Endothelial cell of hepatic sinusoid (primary cell): ENCODE measurements around the gene TRABD2A.

Experiments
- in situ Hi-C: cut with HindIII; loops from 2 replicates; pipeline ENCODE4 v1.10.0; 2017; ENCODE audit warnings: low sequenced_read_pairs

The TRABD2A gene

DNA sequence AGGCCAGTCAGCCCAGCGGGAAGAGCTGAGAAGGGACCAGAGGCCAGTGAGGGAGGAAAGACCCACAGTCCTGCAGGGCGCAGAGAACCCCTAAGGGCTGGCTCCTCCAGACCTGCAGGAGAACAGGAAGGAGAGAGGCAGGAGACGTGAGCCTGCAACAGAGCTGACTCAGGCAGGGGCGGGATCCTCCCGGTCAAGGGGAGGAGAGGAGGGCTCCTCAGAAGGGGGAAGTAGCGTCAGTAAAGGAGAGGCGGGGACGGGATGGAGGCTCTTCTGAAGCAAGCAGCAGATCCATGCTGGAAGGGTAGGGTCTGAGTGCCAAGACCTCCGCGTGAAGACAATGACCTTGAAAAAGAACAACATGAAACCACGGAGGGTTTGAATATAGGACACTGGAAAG lies 50.8 kb downstream of the TRABD2A start:
- in situ Hi-C loops, result no loop called here

GRCh38 chr2:84829693-84830092 lies 51.2 kb downstream of the TRABD2A start:
- in situ Hi-C loops, result no loop called here

DNA sequence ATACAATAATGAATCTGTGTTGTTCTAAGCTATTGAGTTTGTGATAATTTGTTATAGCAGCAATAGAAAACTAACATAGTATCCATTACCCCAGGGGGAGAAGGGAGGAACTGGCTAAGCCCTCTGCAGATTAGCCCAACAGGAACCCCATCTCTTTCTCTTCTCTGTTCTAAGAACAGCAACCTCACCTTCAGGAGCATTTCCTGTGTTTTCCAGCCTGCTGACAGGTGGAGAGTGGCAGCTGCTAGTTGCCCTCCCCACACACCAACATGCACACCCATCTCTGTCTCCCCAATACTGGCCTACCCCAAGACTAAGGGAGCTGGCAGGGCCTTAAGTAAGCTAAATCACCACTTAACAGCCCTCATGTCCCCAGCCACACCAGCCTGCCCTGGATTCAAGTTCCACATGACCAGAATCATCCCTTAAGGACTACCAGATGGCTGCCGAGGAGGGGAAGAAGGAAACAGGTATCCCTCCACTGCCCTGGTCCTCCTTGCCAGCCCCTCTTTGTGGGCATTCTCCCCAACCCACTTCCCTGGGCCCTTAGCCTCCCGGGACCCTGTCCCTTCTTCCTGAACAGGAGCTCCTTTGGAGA lies 52.8 kb downstream of the TRABD2A start:
- in situ Hi-C loops, result no loop called here

DNA sequence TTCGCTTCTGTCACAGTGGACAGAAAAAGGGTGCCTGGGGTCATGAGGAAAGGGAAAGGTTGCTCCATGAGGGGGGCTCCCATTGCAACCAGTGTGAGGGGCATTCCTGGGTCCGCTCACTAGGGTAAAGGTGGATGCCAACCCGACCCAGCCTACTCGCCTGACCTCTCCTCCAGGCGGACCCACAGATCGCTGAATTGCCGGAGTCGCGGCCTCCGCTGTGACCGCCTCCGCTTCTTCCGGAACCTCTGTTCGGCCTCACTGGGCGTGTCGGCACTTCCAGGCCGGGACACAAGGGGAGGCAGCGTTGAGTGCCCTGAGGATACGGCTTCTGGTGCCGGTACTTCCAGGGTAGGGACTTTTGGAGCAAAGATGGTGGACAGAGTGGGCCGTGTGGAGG lies 57.1 kb downstream of the TRABD2A start:
- in situ Hi-C loops, result no loop called here

GRCh38 chr2:84823229-84823628 lies 57.7 kb downstream of the TRABD2A start:
- in situ Hi-C loops, result no loop called here

DNA sequence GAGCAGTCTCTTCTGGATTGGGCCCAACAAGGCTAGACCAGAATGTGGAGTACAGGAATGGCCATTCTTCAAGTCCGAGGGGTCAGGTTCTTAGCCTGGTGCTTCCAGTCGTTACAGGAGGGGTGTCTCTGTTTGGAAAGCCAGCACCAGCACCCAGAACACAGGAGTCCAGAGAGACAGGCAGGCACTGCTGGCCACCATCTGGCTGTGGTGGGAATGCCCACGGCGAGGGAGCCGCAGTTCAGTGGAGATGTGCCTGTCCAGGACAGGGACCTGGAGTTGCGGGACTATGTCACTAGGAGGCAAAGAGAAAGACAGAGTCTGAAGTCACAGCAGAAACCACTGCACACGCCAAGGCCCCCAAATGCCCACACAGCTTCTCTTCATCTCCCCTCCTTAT lies 59.1 kb downstream of the TRABD2A start:
- in situ Hi-C loops, result no loop called here

GRCh38 chr2:84817239-84817655 lies 63.6 kb downstream of the TRABD2A start:
- in situ Hi-C loops, result no loop called here

- in situ Hi-C loops, result no loop called here
Observed at GRCh38 chr2:84816426-84817026, 64.4 kb downstream of the TRABD2A start.

DNA sequence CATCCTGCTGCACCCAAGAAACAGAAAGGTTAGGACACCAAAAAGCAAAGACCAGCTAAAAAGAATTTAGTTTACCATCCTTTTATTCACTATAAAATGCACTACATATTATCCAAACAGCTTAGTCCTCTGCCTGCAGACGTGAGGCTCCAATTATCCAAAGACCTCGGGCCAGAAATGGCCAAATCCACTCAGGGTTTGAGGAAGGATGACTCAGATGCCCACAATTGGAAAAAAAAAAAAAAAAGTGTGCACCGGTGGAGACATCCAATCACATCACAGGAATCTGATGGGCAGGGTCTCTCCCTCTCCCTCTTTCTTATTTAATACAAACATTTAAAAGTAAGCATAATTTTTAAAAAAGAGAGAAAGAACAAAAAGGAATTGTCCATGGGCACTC lies 65.7 kb downstream of the TRABD2A start:
- in situ Hi-C loops, result no loop called here

GRCh38 chr2:84811839-84812431 lies 68.9 kb downstream of the TRABD2A start:
- in situ Hi-C loops, result no loop called here

GRCh38 chr2:84808279-84808678 lies 72.6 kb downstream of the TRABD2A start:
- in situ Hi-C loops, result loop anchor here (5.0 kb wide), 1 partner anchor 94 kb away; no protein-coding TSS in a partner anchor

- in situ Hi-C loops, result loop anchor here (5.0 kb wide), 1 partner anchor 95 kb away; no protein-coding TSS in a partner anchor
Observed at GRCh38 chr2:84807063-84807485, 73.8 kb downstream of the TRABD2A start.

- in situ Hi-C loops, result loop anchor here (5.0 kb wide), 1 partner anchor 97 kb away; no protein-coding TSS in a partner anchor
Observed at GRCh38 chr2:84805250-84805958, 75.5 kb downstream of the TRABD2A start.

DNA sequence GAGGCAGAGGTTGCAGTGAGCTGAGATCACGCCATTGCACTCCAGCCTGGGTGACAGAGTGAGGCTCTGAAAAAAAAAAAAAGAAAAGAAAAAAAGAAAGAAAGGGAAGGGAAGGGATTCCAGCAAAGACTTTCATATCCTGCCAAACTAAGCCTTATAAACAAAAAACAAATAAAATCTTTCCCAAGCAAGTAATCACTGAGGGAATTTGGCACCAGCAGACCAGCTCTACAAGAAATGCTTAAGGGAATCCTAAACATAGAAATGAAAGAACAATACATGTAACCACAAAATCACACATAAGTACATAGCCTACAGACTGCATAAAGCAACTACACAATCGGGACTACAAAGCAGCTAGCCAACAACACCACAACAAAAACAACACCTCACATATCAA lies 79.1 kb downstream of the TRABD2A start:
- in situ Hi-C loops, result no loop called here

GRCh38 chr2:84800194-84800805 lies 80.6 kb downstream of the TRABD2A start:
- in situ Hi-C loops, result no loop called here

GRCh38 chr2:84799772-84800171 lies 81.1 kb downstream of the TRABD2A start:
- in situ Hi-C loops, result no loop called here

GRCh38 chr2:84797271-84797670 lies 83.6 kb downstream of the TRABD2A start:
- in situ Hi-C loops, result no loop called here

DNA sequence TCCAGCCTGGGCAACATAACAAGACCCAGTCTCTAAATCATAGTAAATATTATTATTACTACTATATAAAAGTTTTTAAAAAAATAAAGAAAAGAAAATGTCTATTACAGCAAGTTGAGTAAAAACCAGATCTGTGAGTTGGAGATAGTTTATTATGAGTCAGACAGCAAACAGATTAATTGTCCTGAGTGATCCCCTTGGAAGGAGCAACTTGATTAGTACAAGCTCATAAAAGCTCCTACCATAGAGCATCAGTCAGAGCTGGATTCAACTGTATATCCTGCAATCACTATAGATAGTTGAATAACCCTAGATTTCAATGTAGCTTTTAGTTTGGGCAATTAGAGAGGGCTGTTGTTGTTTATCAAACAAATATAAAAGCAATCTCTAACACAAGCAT lies 84.1 kb downstream of the TRABD2A start:
- in situ Hi-C loops, result no loop called here

GRCh38 chr2:84793641-84794040 lies 87.2 kb downstream of the TRABD2A start:
- in situ Hi-C loops, result no loop called here

DNA sequence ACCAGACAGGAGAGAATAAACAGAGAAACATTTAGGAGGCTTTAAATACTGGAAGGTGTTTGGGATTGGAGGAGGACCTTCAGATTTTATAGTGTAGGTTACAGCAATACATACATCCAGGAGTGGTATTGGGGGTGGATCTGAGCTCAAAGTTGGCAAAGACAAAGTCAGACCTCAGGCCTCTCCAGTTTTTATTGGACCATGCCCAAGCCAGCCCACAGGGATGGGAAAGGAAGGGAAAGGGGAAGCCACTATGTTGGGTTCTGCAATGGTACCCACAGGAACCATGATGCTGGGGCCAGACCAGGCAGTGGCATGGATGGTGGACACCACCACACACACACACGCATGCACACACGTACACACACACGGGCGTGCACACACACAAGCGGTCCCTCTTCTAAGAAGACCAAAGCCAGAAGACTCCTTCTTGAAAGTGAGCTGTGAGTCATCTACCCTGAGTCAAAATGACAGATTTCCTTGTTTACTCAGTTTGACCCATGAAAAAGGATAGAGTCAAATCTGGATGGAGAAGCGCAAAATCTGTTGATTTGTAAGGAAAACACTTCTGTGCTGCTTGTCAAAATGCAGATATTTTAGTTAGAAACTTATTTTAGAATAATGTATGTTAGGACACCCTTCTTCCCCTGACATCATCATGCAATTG lies 87.9 kb downstream of the TRABD2A start:
- in situ Hi-C loops, result no loop called here

DNA sequence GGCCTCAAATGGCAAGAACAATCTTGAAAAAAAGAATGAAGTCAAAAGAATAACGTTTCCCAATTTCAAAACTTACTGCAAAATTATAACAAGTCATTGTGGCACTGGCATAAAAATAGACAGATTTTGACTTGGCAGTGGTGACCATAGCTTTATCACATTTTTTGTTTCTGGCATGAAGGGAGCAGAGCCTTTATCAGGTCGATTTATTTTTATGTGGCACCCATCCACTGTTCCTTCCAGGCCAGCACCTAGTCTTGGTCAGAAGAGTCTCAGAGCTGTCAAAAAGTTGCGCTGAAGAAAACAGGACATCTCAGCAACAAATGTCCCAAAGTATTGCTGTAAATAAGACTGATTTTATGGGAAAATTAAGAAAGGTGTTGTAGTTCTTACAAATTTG lies 92.4 kb downstream of the TRABD2A start:
- in situ Hi-C loops, result loop anchor here (5.0 to 10.0 kb wide), 2 partner anchors 74 to 116 kb away; partner anchors contain the start of gene TMSB10
